Adrenal gland (tissue), 12 donors: Measurements from ENCODE around the gene EZR. TPM values are rescaled to one million over a fixed set of nuclear protein-coding genes. Genes with fewer than 3 reads are reported as not detected.

Experiments used
- DNase-seq, 7 donors: peaks; one replicate each; pipeline ENCODE4 v3.0.0-alpha.2; 2019 to 2020
- H3K27ac ChIP-seq, 5 donors: fragments of 200-600 bp; sonication (generic) in 4 of 5; 1 replicate in 3 of 5; 2 replicates in 2 of 5; pipeline versions ENCODE4 v1.5.1 to v1.8.0; 2016 to 2020; ENCODE audit warnings: mild to moderate bottlenecking in 1 of 5
- H3K27me3 ChIP-seq: fragments of 200-600 bp; 2 replicates; pipeline ENCODE4 v1.8.0; 2021
- H3K36me3 ChIP-seq, 2 donors: fragments of 200-600 bp; replicated peaks in 1 of 2; 1 replicate in 1 of 2; 2 replicates in 1 of 2; pipeline versions ENCODE4 v1.5.1 to v1.8.0; 2018 to 2022
- H3K4me1 ChIP-seq, 2 donors: fragments of 200-600 bp; replicated peaks in 1 of 2; 1 replicate in 1 of 2; 2 replicates in 1 of 2; pipeline versions ENCODE4 v1.5.1 to v1.8.0; 2018 to 2021
- H3K4me3 ChIP-seq, 4 donors: fragments of 200-600 bp; sonication (generic) in 3 of 4; one replicate each; pipeline ENCODE4 v1.5.1; 2016 to 2018
- H3K9me3 ChIP-seq, 3 donors: fragments of 200-600 bp; sonication (generic) in 1 of 3; replicated peaks in 1 of 3; 1 replicate in 2 of 3; 2 replicates in 1 of 3; pipeline versions ENCODE4 v1.5.1 to v1.8.0; 2016 to 2021
- CTCF ChIP-seq, 6 experiments: fragments of 450-650 bp in 4 of 6; fragments of 200-600 bp in 2 of 6; sonication (generic) in 1 of 6; IDR thresholded peaks; 1 replicate in 5 of 6; 2 replicates in 1 of 6; pipeline versions ENCODE4 v1.5.1 to v1.8.0; 2016 to 2021; ENCODE audit warnings: antibody characterized with exemption in 6 of 6, mild to moderate bottlenecking in 2 of 6, moderate library complexity in 1 of 6
- POLR2A ChIP-seq, 2 donors: fragments of 450-650 bp; IDR thresholded peaks; one replicate each; pipeline ENCODE4 v1.6.1; 2017; ENCODE audit warnings: antibody characterized with exemption in 2 of 2, mild to moderate bottlenecking in 2 of 2, moderate library complexity in 1 of 2
- WGBS, 4 donors: extraction: QIAGEN DNeasy Blood & Tissue Kit in 2 of 4; methylation state at CpG; one replicate each; pipeline versions ENCODE4 v1.1.5 to v1.1.7; 2013 to 2017; 5-methylcytosine and 5-hydroxymethylcytosine counted together
- intact Hi-C, 2 donors: fragments of 100-400 bp; cut with DNase I; formaldehyde crosslinking; loops; one replicate each; pipeline versions ENCODE4 v1.14.1 to v1.15.0; 2022 to 2023
- polyA plus RNA-seq, 3 donors: library from polyadenylated mRNA; stranded (reverse); fragments of 200-250 nt in 2 of 3; fragments of 350-450 nt in 1 of 3; fragmentation: Illumina TruSeq in 1 of 3; extraction: RNeasy Lipid Tissue Mini Kit (QIAGEN cat#74804) in 1 of 3; gene quantifications; one replicate each; pipeline ENCODE4 v1.2.3, GENCODE V29; 2013 to 2014
- total RNA-seq, 9 donors: library from RNA; depleted of rRNA in 4 of 9; stranded (reverse); fragments of >200 nt in 4 of 9; fragments of 120-200 nt in 1 of 9; fragmentation: NEBNext Ultra II Directional in 1 of 9; extraction: Animal tissue kit (Norgen Biotek cat#: 25700) in 1 of 9; gene quantifications; one replicate each; pipeline versions ENCODE4 v1.1.0 to v1.2.4, GENCODE V29; 2013 to 2023
- donor health status: healthy with polysubstance abuse.
- donor health status: Bipolar disorder and iron deficiency.
- donor health status: DM: yes; HTN: yes; CAD: no.
- donor health status: DM: no; HTN: no; CAD: no.
- donor health status: DM: no; HTN: no; CAD: no.
- donor health status: DM: yes; HTN: yes; CAD: no.

The EZR gene
- total and polyA plus RNA-seq, 12 donors = 80.3 to 476 (median 342) TPM

- no peak overlapping the region for H3K4me3 ChIP-seq
- no peaks in the 10 kb centered on the region for H3K9me3 ChIP-seq
- no peaks in the 10 kb centered on the region for H3K36me3 ChIP-seq
- no peak for DNase-seq
- H3K27me3 ChIP-seq = no peaks in the 10 kb centered on the region
- intact Hi-C loops = no loop called here
- H3K27ac ChIP-seq = no peak overlapping the region
- WGBS, 4 donors = 93 to 100% (median 97%) methylated on average over 4 of the region's 4 CpGs
- peaks cover 0 to 10% of the 10 kb centered on the region in 2 donors for H3K4me1 ChIP-seq
- TF ChIP-seq POLR2A (IDR thresholded peaks at IDR 0.05) = no peak
- TF ChIP-seq CTCF (IDR thresholded peaks at IDR 0.05) = no peak
Measured at GRCh38 chr6:158847786-158848185, 28.6 kb upstream of the EZR start.

- H3K4me1 ChIP-seq = peaks cover 0 to 10% of the 10 kb centered on the region in 2 donors
- no peak for DNase-seq
- TF ChIP-seq CTCF (IDR thresholded peaks at IDR 0.05) = no peak
- no peak for TF ChIP-seq POLR2A (IDR thresholded peaks at IDR 0.05)
- intact Hi-C loops = no loop called here
- H3K36me3 ChIP-seq = no peaks in the 10 kb centered on the region
- no peak overlapping the region for H3K4me3 ChIP-seq
- H3K27ac ChIP-seq = no peak overlapping the region
- no peaks in the 10 kb centered on the region for H3K9me3 ChIP-seq
- 85 to 92% (median 88%) methylated on average over 11 of the region's 11 CpGs for WGBS, 4 donors
- no peaks in the 10 kb centered on the region for H3K27me3 ChIP-seq
Measured at GRCh38 chr6:158847012-158847529, 27.9 kb upstream of the EZR start.

GRCh38 chr6:158843751-158844683 is 24.8 kb upstream of the EZR start:
- Histone ChIP-seq H3K27me3 (no peaks in the 10 kb centered on the region), H3K4me1 (no peaks in the 10 kb centered on the region), H3K27ac (no peak overlapping the region), H3K36me3 (no peaks in the 10 kb centered on the region), H3K9me3 (no peaks in the 10 kb centered on the region), H3K4me3 (no peak overlapping the region)
- 67 to 73% (median 69%) methylated on average over 10 of the region's 10 CpGs for WGBS, 4 donors
- intact Hi-C loops = no loop called here
- no peak for DNase-seq
- TF ChIP-seq CTCF (IDR thresholded peaks at IDR 0.05) = no peak
- no peak for TF ChIP-seq POLR2A (IDR thresholded peaks at IDR 0.05)

GRCh38 chr6:158841358-158841757 is 22.2 kb upstream of the EZR start:
- Histone ChIP-seq H3K4me3 (no peak overlapping the region), H3K9me3 (no peaks in the 10 kb centered on the region), H3K27ac (no peak overlapping the region), H3K4me1 (no peaks in the 10 kb centered on the region), H3K36me3 (no peaks in the 10 kb centered on the region), H3K27me3 (no peaks in the 10 kb centered on the region)
- no peak for DNase-seq
- TF ChIP-seq POLR2A (IDR thresholded peaks at IDR 0.05) (no peak), CTCF (IDR thresholded peaks at IDR 0.05) (no peak)
- intact Hi-C loops = no loop called here
- WGBS, 4 donors = 67 to 80% (median 72%) methylated on average over 3 of the region's 3 CpGs
